Neuronal stem cell (in vitro differentiated cells): ENCODE data around the gene KIAA1549.
"Not testable (repeated sequence)": the region's sequence is repeated elsewhere in the genome, so short reads cannot be mapped to it uniquely, and the experiment has no call there.

Experiments used
- DNase-seq: peaks from one replicate; pipeline ENCODE4 v3.0.0-alpha.2; 2013; ENCODE audit warnings: low spot score
- H2AFZ ChIP-seq: one replicate; pipeline ENCODE4 v1.6.1; 2013; ENCODE audit warnings: mild to moderate bottlenecking, low read length, inconsistent platforms
- H2AK5ac ChIP-seq: 2 replicates; pipeline ENCODE4 v1.6.1; 2013; ENCODE audit warnings: low read depth, mild to moderate bottlenecking, inconsistent platforms, low read length, moderate library complexity, mixed read lengths
- H2BK120ac ChIP-seq: 2 replicates; pipeline ENCODE4 v1.6.1; 2013; ENCODE audit warnings: low read depth, mild to moderate bottlenecking, inconsistent platforms, low read length, moderate library complexity, mixed read lengths
- H2BK12ac ChIP-seq: one replicate; pipeline ENCODE4 v1.6.1; 2013; ENCODE audit warnings: low read length, inconsistent platforms
- H2BK15ac ChIP-seq: 2 replicates; pipeline ENCODE4 v1.6.1; 2013; ENCODE audit warnings: mild to moderate bottlenecking, low read length, inconsistent platforms, mixed read lengths
- H2BK5ac ChIP-seq: one replicate; pipeline ENCODE4 v1.6.1; 2013; ENCODE audit warnings: inconsistent platforms, mild to moderate bottlenecking, low read length, moderate library complexity
- H3K14ac ChIP-seq: one replicate; pipeline ENCODE4 v1.6.1; 2013; ENCODE audit warnings: low read length, inconsistent platforms
- H3K18ac ChIP-seq: 2 replicates; pipeline ENCODE4 v1.6.1; 2013; ENCODE audit warnings: low read length, inconsistent platforms
- H3K23ac ChIP-seq: 2 replicates; pipeline ENCODE4 v1.6.1; 2013; ENCODE audit warnings: low read depth, mild to moderate bottlenecking, mixed read lengths, low read length, inconsistent platforms; ENCODE audit not compliant: poor library complexity
- H3K27ac ChIP-seq: replicated peaks from 3 replicates; pipeline ENCODE4 v1.5.1; 2013; ENCODE audit warnings: low read length, inconsistent platforms
- H3K27me3 ChIP-seq, 3 experiments: 2 replicates each; pipeline ENCODE4 v1.6.1; 2013; ENCODE audit warnings: low read length in 3 of 3, mild to moderate bottlenecking in 2 of 3, inconsistent platforms in 1 of 3, low read depth in 1 of 3, mixed read lengths in 1 of 3, moderate library complexity in 1 of 3; ENCODE audit not compliant: control insufficient read depth in 3 of 3, insufficient read depth in 3 of 3
- H3K36me3 ChIP-seq, 2 donors: replicated peaks in 1 of 2; 2 replicates each; pipeline ENCODE4 v1.6.1; 2013; ENCODE audit warnings: low read length in 2 of 2; ENCODE audit not compliant: control insufficient read depth in 2 of 2, insufficient read depth in 2 of 2
- H3K4ac ChIP-seq: 2 replicates; pipeline ENCODE4 v1.6.1; 2013; ENCODE audit warnings: inconsistent platforms, mild to moderate bottlenecking, low read length, moderate library complexity
- H3K4me1 ChIP-seq, 2 donors: 1 replicate in 1 of 2; 2 replicates in 1 of 2; pipeline ENCODE4 v1.6.1; 2013; ENCODE audit warnings: low read length in 2 of 2, low read depth in 1 of 2; ENCODE audit not compliant: control insufficient read depth in 2 of 2, insufficient read depth in 1 of 2
- H3K4me2 ChIP-seq: one replicate; pipeline ENCODE4 v1.6.1; 2013; ENCODE audit warnings: mild to moderate bottlenecking, low read length, inconsistent platforms; ENCODE audit not compliant: insufficient read depth, poor library complexity, severe bottlenecking
- H3K4me3 ChIP-seq, 2 donors: 2 replicates each; pipeline ENCODE4 v1.5.1; 2013; ENCODE audit warnings: low read length in 2 of 2, mild to moderate bottlenecking in 2 of 2, inconsistent platforms in 1 of 2, moderate library complexity in 1 of 2
- H3K79me1 ChIP-seq: one replicate; pipeline ENCODE4 v1.6.1; 2013; ENCODE audit warnings: low read depth, mild to moderate bottlenecking, inconsistent platforms, low read length, moderate library complexity
- H3K9ac ChIP-seq: one replicate; pipeline ENCODE4 v1.6.1; 2013; ENCODE audit warnings: mild to moderate bottlenecking, low read depth, low read length, inconsistent platforms; ENCODE audit not compliant: poor library complexity
- H3K9me3 ChIP-seq, 2 donors: replicated peaks in 1 of 2; 2 replicates each; pipeline versions ENCODE3 to v1.6.1; 2013; ENCODE audit warnings: low read length in 2 of 2, mild to moderate bottlenecking in 2 of 2, inconsistent platforms in 1 of 2, low read depth in 1 of 2, mixed read lengths in 1 of 2, moderate library complexity in 1 of 2; ENCODE audit not compliant: control insufficient read depth in 2 of 2, insufficient read depth in 1 of 2
- H4K8ac ChIP-seq: one replicate; pipeline ENCODE4 v1.6.1; 2013; ENCODE audit warnings: low read depth, mild to moderate bottlenecking, inconsistent platforms, low read length, moderate library complexity
- H4K91ac ChIP-seq: one replicate; pipeline ENCODE4 v1.6.1; 2013; ENCODE audit warnings: low read length, low read depth, mild to moderate bottlenecking, inconsistent platforms; ENCODE audit not compliant: poor library complexity
- WGBS, 2 donors: extraction: QIAGEN DNeasy Blood & Tissue Kit; methylation state at CpG; one replicate each; pipeline ENCODE4 v1.1.7; 2013; ENCODE audit warnings: missing lambda C conversion rate in 2 of 2, mixed read lengths in 1 of 2; ENCODE audit not compliant: insufficient read length in 2 of 2, insufficient replicate concordance in 1 of 2; ENCODE audit errors: extremely low coverage in 2 of 2; 5-methylcytosine and 5-hydroxymethylcytosine counted together

KIAA1549 gene

DNA sequence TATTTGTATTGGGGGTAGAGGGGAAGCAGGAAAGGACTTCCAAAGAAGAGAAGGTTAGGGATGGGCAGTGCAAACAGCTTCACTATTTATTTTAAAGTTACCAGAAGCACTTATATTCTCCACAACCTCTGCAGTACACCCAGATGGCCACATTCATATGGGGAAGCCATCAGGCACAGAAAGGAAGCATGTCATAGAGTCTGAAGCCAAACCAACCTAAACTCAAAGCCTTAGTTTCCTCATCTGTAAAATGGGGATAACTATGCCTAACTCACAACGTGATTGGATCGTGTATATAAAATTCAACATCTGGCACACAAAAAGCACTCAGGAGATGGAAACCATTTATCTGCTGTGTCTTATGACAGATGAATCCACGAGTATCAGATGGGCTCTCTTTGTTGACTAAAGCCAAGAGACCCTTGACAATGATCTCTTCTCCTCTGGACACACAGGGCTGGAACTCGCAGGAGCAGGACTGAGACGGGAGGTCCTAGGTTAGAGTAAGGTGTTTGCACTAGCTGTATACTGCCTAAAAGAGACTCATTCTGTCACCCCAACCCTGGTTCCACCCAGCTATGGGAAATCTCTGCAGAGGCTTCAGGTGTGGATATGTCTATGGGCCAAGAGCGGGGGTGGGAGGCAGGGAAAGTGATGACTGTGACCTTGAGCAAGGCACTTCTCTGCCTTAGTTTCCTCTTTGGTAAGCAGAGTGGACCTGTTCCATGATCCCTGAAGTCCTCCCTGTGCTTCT lies 1.8 kb downstream of the KIAA1549 start:
- Histone ChIP-seq H2AFZ (peak overlapping the region; percentile 93), H3K14ac (no peak overlapping the region), H3K36me3 (peaks cover 1 to 4% of the 10 kb centered on the region in 2 donors), H2BK120ac (no peak overlapping the region), H2BK15ac (no peak overlapping the region), H3K27ac (no peak overlapping the region), H3K4me2 (peak overlapping the region; percentile 37), H2BK12ac (no peak overlapping the region), H3K4me3 (peak overlapping the region in 1 of 2 donors; percentile 91), H4K91ac (no peak overlapping the region), H2BK5ac (no peak overlapping the region), H3K23ac (no peak overlapping the region), H3K4ac (no peak overlapping the region), H3K18ac (no peak overlapping the region), H2AK5ac (no peak overlapping the region), H3K79me1 (peaks cover 6% of the 10 kb centered on the region), H3K4me1 (peaks cover 18 to 25% of the 10 kb centered on the region in 2 donors), H4K8ac (no peak overlapping the region), H3K9me3 (no peaks in the 10 kb centered on the region), H3K9ac (no peak overlapping the region), H3K27me3 (no peaks in the 10 kb centered on the region)
- no peak for DNase-seq
- no CpG with 5 or more reads among the region's 6 CpGs for WGBS, 2 donors

DNA sequence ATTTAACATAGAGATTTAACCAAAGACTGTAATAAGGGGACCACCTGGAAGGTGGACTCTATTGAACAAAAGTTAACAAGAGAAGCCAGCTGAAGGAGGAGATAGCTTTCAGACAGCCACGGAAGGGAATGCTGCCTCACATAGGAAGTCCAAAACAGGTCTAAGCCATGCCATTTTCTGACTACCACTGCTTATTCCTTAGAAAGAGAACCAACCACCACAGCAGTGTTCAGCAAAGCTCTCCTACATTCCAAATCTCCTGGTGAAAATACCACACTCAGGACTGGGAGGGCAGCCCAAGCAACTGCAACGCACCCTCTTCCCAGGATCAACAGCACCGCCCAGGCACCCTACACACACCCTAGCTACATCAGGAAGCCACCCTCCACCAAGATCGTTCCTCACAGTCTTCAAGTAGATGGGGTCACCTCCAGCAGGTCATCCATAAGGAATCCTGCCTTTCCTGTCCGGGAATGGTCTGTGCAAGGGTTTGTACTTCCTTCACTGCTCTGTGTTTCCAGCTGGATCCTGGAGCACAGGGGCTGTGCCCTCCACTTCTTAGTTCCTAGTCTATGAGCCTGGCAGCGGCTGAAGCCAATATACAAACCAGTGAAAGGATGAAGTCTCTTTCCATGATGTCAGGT lies 2.5 kb downstream of the KIAA1549 start:
- no peaks in the 10 kb centered on the region for H3K9me3 ChIP-seq
- no peak overlapping the region for H3K14ac ChIP-seq
- peaks cover 6% of the 10 kb centered on the region for H3K79me1 ChIP-seq
- no peak overlapping the region for H2AK5ac ChIP-seq
- H2AFZ ChIP-seq = no peak overlapping the region
- no peaks in the 10 kb centered on the region for H3K27me3 ChIP-seq
- no peak overlapping the region for H3K27ac ChIP-seq
- H3K4me2 ChIP-seq = no peak overlapping the region
- H2BK15ac ChIP-seq = no peak overlapping the region
- H4K8ac ChIP-seq = no peak overlapping the region
- no peak overlapping the region for H3K4ac ChIP-seq
- H3K4me1 ChIP-seq = peaks cover 18 to 27% of the 10 kb centered on the region in 2 donors
- no peak overlapping the region for H2BK5ac ChIP-seq
- peak overlapping the region; percentile 30 for H2BK12ac ChIP-seq
- no peak overlapping the region for H3K4me3 ChIP-seq
- H3K36me3 ChIP-seq = peaks cover 1 to 4% of the 10 kb centered on the region in 2 donors
- no peak overlapping the region for H2BK120ac ChIP-seq
- H3K9ac ChIP-seq = no peak overlapping the region
- DNase-seq = no peak
- no peak overlapping the region for H3K18ac ChIP-seq
- no peak overlapping the region for H3K23ac ChIP-seq
- H4K91ac ChIP-seq = no peak overlapping the region
- WGBS, 2 donors = no CpG with 5 or more reads among the region's 6 CpGs

DNA sequence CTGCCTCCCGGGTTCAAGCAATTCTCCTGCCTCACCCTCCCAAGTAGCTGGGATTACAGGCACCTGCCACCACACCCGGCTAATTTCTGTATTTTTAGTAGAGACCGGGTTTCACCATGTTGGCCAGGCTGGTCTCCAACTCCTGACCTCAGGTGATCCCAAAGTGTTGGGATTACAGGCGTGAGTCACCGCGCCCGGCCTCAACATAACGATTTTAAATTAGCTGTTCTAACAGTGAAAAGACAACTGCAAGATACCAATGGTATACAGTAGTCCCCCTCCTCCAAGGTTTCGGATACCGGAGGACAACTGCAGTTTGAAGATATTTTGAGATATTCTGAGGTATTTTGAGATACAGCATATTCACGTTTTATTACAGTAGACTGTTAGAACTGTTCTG lies 5.0 kb downstream of the KIAA1549 start:
- Histone ChIP-seq H3K79me1 (peaks cover 11% of the 10 kb centered on the region), H3K4me1 (peaks cover 13 to 22% of the 10 kb centered on the region in 2 donors)
- not testable (repeated sequence) for H3K4ac ChIP-seq, H2BK15ac ChIP-seq, H3K23ac ChIP-seq, H4K91ac ChIP-seq, H3K27ac ChIP-seq, H3K18ac ChIP-seq, H2AK5ac ChIP-seq, H2AFZ ChIP-seq, H2BK120ac ChIP-seq, H3K9ac ChIP-seq, H4K8ac ChIP-seq, H2BK12ac ChIP-seq, DNase-seq, H3K14ac ChIP-seq, H2BK5ac ChIP-seq, H3K9me3 ChIP-seq, H3K4me3 ChIP-seq, H3K4me2 ChIP-seq, H3K36me3 ChIP-seq, H3K27me3 ChIP-seq
- no CpG with 5 or more reads among the region's 11 CpGs for WGBS, 2 donors

DNA sequence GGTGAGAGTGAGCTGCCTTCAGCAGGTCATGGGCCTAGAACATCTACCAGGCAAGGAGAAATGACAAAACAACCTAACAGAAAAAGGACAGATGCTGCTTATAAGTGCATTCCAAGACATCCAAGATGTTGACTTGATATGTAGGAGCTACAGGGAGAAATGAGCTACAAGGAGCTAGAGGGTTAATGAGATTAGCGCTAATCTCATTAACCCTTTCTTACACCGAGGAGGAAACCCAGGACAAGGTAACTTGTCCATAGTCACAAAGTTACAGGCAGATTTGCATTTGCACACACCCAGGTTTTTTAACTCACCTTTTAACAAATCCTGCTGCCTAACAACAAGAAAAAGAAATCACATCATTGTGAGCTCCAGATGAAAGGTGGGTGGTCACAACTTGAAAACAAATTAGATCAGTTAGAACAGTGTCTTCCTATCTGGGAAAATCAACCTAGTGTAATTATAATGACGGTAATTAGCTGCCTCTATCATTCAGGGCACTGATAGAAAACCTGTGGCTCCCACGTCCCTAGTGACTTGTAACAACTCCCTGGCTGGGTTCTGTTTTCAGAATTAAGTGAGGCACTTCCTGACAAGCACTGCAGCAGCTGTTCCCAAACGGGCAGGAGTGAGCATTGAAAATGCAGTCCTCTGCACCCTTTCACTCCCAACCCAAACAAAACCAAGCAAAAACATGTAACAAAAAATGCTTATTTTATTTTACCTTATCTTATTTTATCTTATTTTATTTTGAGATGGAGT lies 5.7 kb downstream of the KIAA1549 start:
- no peak overlapping the region for H3K4me3 ChIP-seq

More for the DNA sequence above, 5.7 kb downstream of the KIAA1549 start:
- WGBS, 2 donors = no CpG with 5 or more reads among the region's 5 CpGs
- Histone ChIP-seq H2BK5ac (no peak overlapping the region), H2BK12ac (no peak overlapping the region), H3K18ac (no peak overlapping the region), H2AK5ac (no peak overlapping the region), H2AFZ (no peak overlapping the region), H3K27me3 (no peaks in the 10 kb centered on the region), H3K23ac (no peak overlapping the region), H3K4ac (no peak overlapping the region), H3K9ac (no peak overlapping the region), H3K4me1 (peaks cover 13 to 22% of the 10 kb centered on the region in 2 donors), H3K4me2 (peak overlapping the region; percentile 27), H3K36me3 (peaks cover 1 to 4% of the 10 kb centered on the region in 2 donors), H2BK15ac (no peak overlapping the region), H4K91ac (no peak overlapping the region), H3K27ac (no peak overlapping the region), H3K14ac (no peak overlapping the region), H4K8ac (no peak overlapping the region), H2BK120ac (no peak overlapping the region), H3K9me3 (no peaks in the 10 kb centered on the region), H3K79me1 (peaks cover 11% of the 10 kb centered on the region)
- DNase-seq = peak; percentile 35
